ENCODE data around the gene RAB17. TPM values are rescaled to one million over a fixed set of nuclear protein-coding genes. Genes with fewer than 3 reads are reported as not detected.

Gene RAB17
- total RNA-seq, 2 experiments from 2014 or later = not detected

DNA sequence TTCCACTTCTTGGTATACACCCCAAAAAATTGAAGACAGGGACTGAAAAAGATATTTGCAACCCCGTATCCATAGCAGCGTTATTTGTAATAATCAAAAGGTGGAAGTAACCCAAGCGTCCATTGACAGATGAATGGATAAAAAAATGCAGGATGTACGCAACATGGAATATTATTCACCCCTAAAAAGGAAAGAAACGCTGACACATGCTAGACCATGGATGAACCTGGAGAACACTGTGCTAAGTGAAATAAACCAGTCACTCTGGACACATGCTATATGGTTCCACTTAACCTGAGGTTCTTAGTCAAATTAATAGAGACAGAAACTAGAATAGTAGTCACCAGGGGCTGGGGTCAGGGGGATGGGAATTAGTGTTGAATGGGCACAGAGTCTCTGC is 62.8 kb downstream of the RAB17 start:
- POLR2A ChIA-PET = no interaction called here
- CTCF ChIA-PET = no interaction called here
- no peak overlapping the region for H3K27ac Mint-ChIP-seq

DNA sequence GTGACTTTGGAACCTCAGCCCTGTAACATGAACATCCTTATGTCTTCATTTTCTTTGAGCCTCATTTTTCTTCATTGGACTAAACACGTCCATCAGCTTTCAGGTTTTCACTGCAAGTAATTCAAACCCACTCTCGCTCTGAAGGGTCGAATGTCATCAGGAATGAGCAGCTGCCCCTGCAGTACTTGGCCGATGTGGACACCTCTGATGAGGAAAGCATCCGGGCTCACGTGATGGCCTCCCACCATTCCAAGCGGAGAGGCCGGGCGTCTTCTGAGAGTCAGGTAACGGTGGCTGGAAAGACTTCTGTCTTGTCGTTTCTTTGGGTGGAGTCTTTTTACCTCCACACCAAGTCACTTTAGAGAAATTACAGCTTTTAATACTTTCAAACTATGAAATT is 63.3 kb downstream of the RAB17 start:
- H3K27me3 Mint-ChIP-seq = no peaks in the 10 kb centered on the region
- H3K4me3 Mint-ChIP-seq = no peak overlapping the region
- ChIA-PET CTCF (no interaction called here), POLR2A (no interaction called here)
- no peak overlapping the region for H3K27ac Mint-ChIP-seq
- H3K9me3 Mint-ChIP-seq = no peaks in the 10 kb centered on the region
- H3K36me3 Mint-ChIP-seq (ENCODE audit: low read depth) = no peaks in the 10 kb centered on the region
- no peaks in the 10 kb centered on the region for H3K4me1 Mint-ChIP-seq
- DNase-seq = no peak

More for the DNA sequence above, 62.8 kb downstream of the RAB17 start:
- Mint-ChIP-seq H3K4me1 (no peaks in the 10 kb centered on the region), H3K36me3 (ENCODE audit: low read depth) (no peaks in the 10 kb centered on the region), H3K9me3 (no peaks in the 10 kb centered on the region), H3K27me3 (no peaks in the 10 kb centered on the region), H3K4me3 (no peak overlapping the region)
- no peak for DNase-seq

DNA sequence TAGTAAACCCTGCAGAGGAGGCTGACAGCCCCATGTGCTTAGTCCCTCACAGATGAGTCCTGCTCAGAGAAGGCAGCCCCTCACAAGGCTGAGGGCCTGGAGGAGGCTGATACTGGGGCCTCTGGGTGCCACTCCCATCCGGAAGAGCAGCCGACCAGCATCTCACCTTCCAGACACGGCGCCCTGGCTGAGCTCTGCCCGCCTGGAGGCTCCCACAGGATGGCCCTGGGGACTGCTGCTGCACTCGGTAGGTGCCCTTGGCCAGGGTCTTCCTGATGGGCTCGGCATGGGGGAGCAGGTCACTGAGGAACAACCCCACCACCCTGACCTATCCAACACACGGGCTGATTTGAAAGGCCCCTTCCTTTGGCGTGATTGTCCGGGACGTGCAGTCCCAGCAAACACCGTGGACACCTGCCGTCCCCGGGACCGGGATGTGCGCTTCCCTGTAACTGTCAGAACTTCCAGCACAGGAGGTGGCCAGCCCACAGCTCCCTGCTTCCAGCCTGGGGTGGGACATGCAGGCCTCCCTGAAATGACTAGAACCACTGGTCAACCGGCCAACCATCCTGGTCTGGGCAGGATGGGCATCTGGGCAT is 64.9 kb downstream of the RAB17 start:
- Mint-ChIP-seq H3K27me3 (no peaks in the 10 kb centered on the region), H3K9me3 (no peaks in the 10 kb centered on the region), H3K4me1 (no peaks in the 10 kb centered on the region), H3K36me3 (ENCODE audit: low read depth) (no peaks in the 10 kb centered on the region), H3K27ac (no peak overlapping the region), H3K4me3 (no peak overlapping the region)
- ChIA-PET POLR2A (no interaction called here), CTCF (interaction anchor here (0.6 to 0.7 kb wide), 2 partner anchors 36 to 144 kb away, joined by 3 read pairs; no protein-coding TSS in a partner anchor)
- no peak for DNase-seq

DNA sequence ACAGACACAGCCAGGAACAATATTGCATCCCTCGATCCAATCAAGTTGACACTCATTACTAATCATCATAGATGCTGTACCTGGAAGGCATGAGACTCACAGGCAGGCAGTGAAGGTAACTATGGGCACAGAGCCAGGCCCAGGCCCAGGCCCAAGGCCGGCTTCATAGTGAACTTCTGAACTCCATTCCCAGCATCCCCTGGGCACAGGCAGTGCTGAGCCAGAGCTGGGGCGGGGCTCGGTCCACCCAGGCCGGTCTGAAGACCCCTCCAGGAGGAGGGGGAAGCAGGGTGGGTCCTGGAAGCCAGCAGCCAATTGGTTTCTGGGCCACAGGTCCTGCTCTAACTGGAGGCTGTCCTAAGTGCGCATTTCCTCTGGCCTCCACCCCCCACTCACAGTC is 65.9 kb downstream of the RAB17 start:
- no peaks in the 10 kb centered on the region for H3K27me3 Mint-ChIP-seq
- POLR2A ChIA-PET = no interaction called here
- no peaks in the 10 kb centered on the region for H3K9me3 Mint-ChIP-seq
- DNase-seq = no peak
- no peaks in the 10 kb centered on the region for H3K4me1 Mint-ChIP-seq
- H3K4me3 Mint-ChIP-seq = no peak overlapping the region
- no peaks in the 10 kb centered on the region for H3K36me3 Mint-ChIP-seq (ENCODE audit: low read depth)
- no peak overlapping the region for H3K27ac Mint-ChIP-seq
- CTCF ChIA-PET = no interaction called here

Other genes starting within 250 kb of the RAB17 start
- gene COL6A3, start 176.6 kb downstream of the RAB17 start, total RNA-seq = under 1 TPM; 0.87 to 0.92 TPM
- gene MLPH, start 103.5 kb downstream of the RAB17 start, total RNA-seq = not detected
- gene PRLH, start 24.2 kb downstream of the RAB17 start, total RNA-seq = not detected
- gene LRRFIP1, start 36.9 kb upstream of the RAB17 start, total RNA-seq = 100 to 1,000 TPM; 187 to 196 TPM
- 1 to 10 TPM; 1.3 to 1.4 TPM for gene RBM44, start 208.0 kb upstream of the RAB17 start, total RNA-seq